Neural crest cell (in vitro differentiated cells): ENCODE data around the gene TMEM117. TPM values are rescaled to one million over a fixed set of nuclear protein-coding genes. Genes with fewer than 3 reads are reported as not detected.

Experiments
- DNase-seq: peaks from one replicate; pipeline ENCODE4 v3.0.0; 2021; ENCODE audit warnings: low read depth, mixed read lengths, low spot score
- H3K27ac Mint-ChIP-seq: one replicate; pipeline ENCODE4 v1.8.0; 2021; ENCODE audit warnings: mild to moderate bottlenecking, mixed read lengths; ENCODE audit not compliant: unreplicated experiment
- H3K27me3 Mint-ChIP-seq: 2 replicates; pipeline ENCODE4 v1.8.0; 2021; ENCODE audit warnings: low read depth, mild to moderate bottlenecking, mixed read lengths
- H3K36me3 Mint-ChIP-seq: 2 replicates; pipeline ENCODE4 v1.8.0; 2021; ENCODE audit warnings: low read depth, mild to moderate bottlenecking, mixed read lengths
- H3K4me1 Mint-ChIP-seq: 2 replicates; pipeline ENCODE4 v1.8.0; 2021; ENCODE audit warnings: mixed read lengths
- H3K4me3 Mint-ChIP-seq: one replicate; pipeline ENCODE4 v1.8.0; 2021; ENCODE audit warnings: mild to moderate bottlenecking, mixed read lengths
- H3K9me3 Mint-ChIP-seq: 2 replicates; pipeline ENCODE4 v1.8.0; 2021; ENCODE audit warnings: mixed read lengths
- CTCF ChIP-seq: fragments of 200-600 bp; sonication (generic); conservative IDR thresholded peaks from 2 replicates; pipeline ENCODE4 v1.5.0; 2021; ENCODE audit warnings: antibody characterized with exemption, mild to moderate bottlenecking
- total RNA-seq: library from RNA; stranded (reverse); gene quantifications from 2 replicates; pipeline ENCODE4 v1.2.1, GENCODE V29; 2021

The TMEM117 gene
- total RNA-seq, 1 donor from 2014 or later, result 7.6 TPM

- TF ChIP-seq CTCF, result no peak
- Mint-ChIP-seq H3K27me3 (peaks cover 10% of the 10 kb centered on the region), H3K4me3 (no peak overlapping the region), H3K4me1 (peaks cover 6% of the 10 kb centered on the region), H3K9me3 (no peaks in the 10 kb centered on the region), H3K27ac (no peak overlapping the region), H3K36me3 (no peaks in the 10 kb centered on the region)
- DNase-seq, result no peak
Measured at GRCh38 chr12:43812926-43813325, 23.0 kb upstream of the TMEM117 start.

DNA sequence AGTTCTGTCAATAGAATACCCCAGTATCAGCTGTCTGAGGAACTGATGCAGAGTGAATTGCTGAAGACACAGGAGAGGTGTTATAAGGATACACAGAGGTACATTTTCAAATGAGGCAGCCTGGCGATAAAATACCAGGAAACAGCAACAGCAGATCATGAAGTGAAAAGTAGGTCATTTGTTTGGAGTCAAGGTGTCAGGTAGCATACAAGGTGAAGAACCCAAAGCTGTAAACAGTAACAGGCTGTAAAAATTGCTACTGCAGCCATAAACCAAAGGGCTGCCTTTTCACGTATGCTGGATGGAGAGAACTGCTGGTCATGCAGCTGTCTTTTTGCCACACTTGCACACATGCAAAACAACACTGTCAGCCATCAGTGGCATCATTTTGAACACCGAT, 20.5 kb upstream of the TMEM117 start:
- no peak for DNase-seq
- Mint-ChIP-seq H3K36me3 (no peaks in the 10 kb centered on the region), H3K27me3 (peaks cover 10% of the 10 kb centered on the region), H3K4me1 (peaks cover 6% of the 10 kb centered on the region), H3K4me3 (no peak overlapping the region), H3K9me3 (no peaks in the 10 kb centered on the region), H3K27ac (no peak overlapping the region)
- TF ChIP-seq CTCF, result no peak

DNA sequence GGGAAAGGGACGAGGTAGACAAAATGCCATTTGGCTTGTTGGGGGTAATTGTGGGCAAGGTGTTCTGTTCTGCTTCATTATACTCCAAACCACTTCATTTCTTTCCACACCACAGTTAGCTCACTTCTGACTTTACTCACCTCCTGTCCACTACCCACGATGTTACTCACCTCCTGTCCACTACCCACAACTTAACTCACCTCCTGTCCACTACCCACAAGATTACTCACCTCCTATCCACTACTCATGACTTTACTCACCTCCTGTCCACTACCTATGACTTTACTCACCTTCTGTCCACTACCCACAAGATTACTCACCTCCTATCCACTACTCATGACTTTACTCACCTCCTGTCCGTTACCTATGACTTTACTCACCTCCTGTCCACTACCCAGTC, 19.7 kb upstream of the TMEM117 start:
- H3K9me3 Mint-ChIP-seq, result no peaks in the 10 kb centered on the region
- no peaks in the 10 kb centered on the region for H3K36me3 Mint-ChIP-seq
- no peak for TF ChIP-seq CTCF
- H3K27ac Mint-ChIP-seq, result no peak overlapping the region
- peaks cover 6% of the 10 kb centered on the region for H3K4me1 Mint-ChIP-seq
- H3K27me3 Mint-ChIP-seq, result peaks cover 7% of the 10 kb centered on the region
- no peak for DNase-seq
- no peak overlapping the region for H3K4me3 Mint-ChIP-seq

GRCh38 chr12:43824207-43824775, 11.6 kb upstream of the TMEM117 start:
- H3K27ac Mint-ChIP-seq, result no peak overlapping the region
- TF ChIP-seq CTCF, result no peak
- no peaks in the 10 kb centered on the region for H3K27me3 Mint-ChIP-seq
- H3K9me3 Mint-ChIP-seq, result no peaks in the 10 kb centered on the region
- H3K36me3 Mint-ChIP-seq, result no peaks in the 10 kb centered on the region
- no peak overlapping the region for H3K4me3 Mint-ChIP-seq
- H3K4me1 Mint-ChIP-seq, result peaks cover 1% of the 10 kb centered on the region
- DNase-seq, result no peak

- no peak for DNase-seq
- no peak overlapping the region for H3K27ac Mint-ChIP-seq
Measured at GRCh38 chr12:43826681-43827080, 9.2 kb upstream of the TMEM117 start.

More at GRCh38 chr12:43826681-43827080, 9.2 kb upstream of the TMEM117 start:
- no peaks in the 10 kb centered on the region for H3K36me3 Mint-ChIP-seq
- peaks cover 5% of the 10 kb centered on the region for H3K4me1 Mint-ChIP-seq
- no peaks in the 10 kb centered on the region for H3K9me3 Mint-ChIP-seq
- H3K4me3 Mint-ChIP-seq, result no peak overlapping the region
- TF ChIP-seq CTCF, result no peak
- H3K27me3 Mint-ChIP-seq, result no peaks in the 10 kb centered on the region
